HG03175 (cell line): ENCODE measurements around the gene BMP3.

Experiments used
- ATAC-seq: cut with Tn5 transposase; IDR thresholded peaks from one replicate; pipeline ENCODE4 v1.9.1; 2021; ENCODE audit warnings: mild to moderate bottlenecking, moderate library complexity; ENCODE audit not compliant: unreplicated experiment

Gene BMP3

GRCh38 chr4:81102107-81102506 is 71.6 kb downstream of the BMP3 start:
- no peak for ATAC-seq

- ATAC-seq, result no peak
Measured at GRCh38 chr4:81106150-81106549, 75.6 kb downstream of the BMP3 start.
